Heart left ventricle (tissue), 13 donors: ENCODE data around the gene GLIPR1L1.

ENCODE experiments used
- POLR2A ChIP-seq, 2 donors: fragments of 450-650 bp; IDR thresholded peaks; one replicate each; pipeline ENCODE4 v1.6.1; 2017; ENCODE audit warnings: antibody characterized with exemption in 2 of 2, mild to moderate bottlenecking in 2 of 2, moderate library complexity in 2 of 2
- TF ChIP-seq, protein P1 (sequence below), 12 donors: fragments of 200-600 bp; sonication (generic) in 4 of 12; IDR thresholded peaks; one replicate each; pipeline versions ENCODE4 v1.5.0 to v1.8.0; 2018 to 2022; ENCODE audit warnings: antibody characterized with exemption in 12 of 12, mild to moderate bottlenecking in 5 of 12
- donor health status: ischemic (EF 13 %, LVEDD 7.1; RV severe dilation, severe dysfunction).
- donor health status: DM: no; HTN: yes; CAD: no.
- donor health status: DM: no; HTN: no; CAD: no.
- donor health status: ischemic (EF 25% LVEDD 6.9; RV normal size, moderate dysfunction).
- donor health status: ischemic (EF 25% LVEDD 5.7; RV mildly dilated, moderate dysfunction).
- donor health status: ischemic (EF 35%, LVEDD 5.7; RV mildly dilated, moderate dysfunction).
- donor health status: nonischemic (EF 11% LVEDD 7.7; RV severe dilation, severe dysfunction).
- donor health status: DM: yes; HTN: yes; CAD: no.
- donor health status: PGD.
- donor health status: ischemic (EF 29% LVEDD 5.4; RV normal size, mild dysfunction).
- donor health status: nonischemic (EF 23%, LVEDD 6.1; RV moderate dilation, normal function).

DNA sequence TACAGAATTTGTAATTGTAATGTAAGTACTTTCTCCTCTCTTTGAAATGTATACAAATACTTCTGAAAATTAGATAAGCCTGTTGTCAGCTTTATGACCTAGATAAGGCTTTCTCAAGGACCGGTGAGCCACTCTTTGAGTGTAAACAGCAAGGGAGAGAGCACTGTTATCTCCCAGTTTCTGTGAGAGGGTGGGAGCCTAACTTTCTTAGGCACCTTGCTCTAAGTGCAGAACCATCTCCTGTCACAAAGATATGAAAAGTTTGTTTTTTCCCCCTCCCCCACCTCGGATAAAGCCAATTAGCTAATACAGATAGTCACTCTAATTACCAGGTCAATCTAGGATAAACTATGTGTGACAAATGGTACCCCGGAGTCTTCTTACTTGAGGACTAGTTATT is 40.1 kb upstream of the GLIPR1L1 start:
- TF ChIP-seq POLR2A (IDR thresholded peaks at IDR 0.05) = no peak
- TF ChIP-seq, protein P1, sequence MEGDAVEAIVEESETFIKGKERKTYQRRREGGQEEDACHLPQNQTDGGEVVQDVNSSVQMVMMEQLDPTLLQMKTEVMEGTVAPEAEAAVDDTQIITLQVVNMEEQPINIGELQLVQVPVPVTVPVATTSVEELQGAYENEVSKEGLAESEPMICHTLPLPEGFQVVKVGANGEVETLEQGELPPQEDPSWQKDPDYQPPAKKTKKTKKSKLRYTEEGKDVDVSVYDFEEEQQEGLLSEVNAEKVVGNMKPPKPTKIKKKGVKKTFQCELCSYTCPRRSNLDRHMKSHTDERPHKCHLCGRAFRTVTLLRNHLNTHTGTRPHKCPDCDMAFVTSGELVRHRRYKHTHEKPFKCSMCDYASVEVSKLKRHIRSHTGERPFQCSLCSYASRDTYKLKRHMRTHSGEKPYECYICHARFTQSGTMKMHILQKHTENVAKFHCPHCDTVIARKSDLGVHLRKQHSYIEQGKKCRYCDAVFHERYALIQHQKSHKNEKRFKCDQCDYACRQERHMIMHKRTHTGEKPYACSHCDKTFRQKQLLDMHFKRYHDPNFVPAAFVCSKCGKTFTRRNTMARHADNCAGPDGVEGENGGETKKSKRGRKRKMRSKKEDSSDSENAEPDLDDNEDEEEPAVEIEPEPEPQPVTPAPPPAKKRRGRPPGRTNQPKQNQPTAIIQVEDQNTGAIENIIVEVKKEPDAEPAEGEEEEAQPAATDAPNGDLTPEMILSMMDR (IDR thresholded peaks at IDR 0.05) = no peak
